GM19328 (cell line): Measurements from ENCODE around the gene PKHD1.

ENCODE experiments used
- ATAC-seq: cut with Tn5 transposase; IDR thresholded peaks from one replicate; pipeline ENCODE4 v1.9.1; 2021; ENCODE audit warnings: mild to moderate bottlenecking, moderate library complexity; ENCODE audit not compliant: unreplicated experiment

The PKHD1 gene, protein sequence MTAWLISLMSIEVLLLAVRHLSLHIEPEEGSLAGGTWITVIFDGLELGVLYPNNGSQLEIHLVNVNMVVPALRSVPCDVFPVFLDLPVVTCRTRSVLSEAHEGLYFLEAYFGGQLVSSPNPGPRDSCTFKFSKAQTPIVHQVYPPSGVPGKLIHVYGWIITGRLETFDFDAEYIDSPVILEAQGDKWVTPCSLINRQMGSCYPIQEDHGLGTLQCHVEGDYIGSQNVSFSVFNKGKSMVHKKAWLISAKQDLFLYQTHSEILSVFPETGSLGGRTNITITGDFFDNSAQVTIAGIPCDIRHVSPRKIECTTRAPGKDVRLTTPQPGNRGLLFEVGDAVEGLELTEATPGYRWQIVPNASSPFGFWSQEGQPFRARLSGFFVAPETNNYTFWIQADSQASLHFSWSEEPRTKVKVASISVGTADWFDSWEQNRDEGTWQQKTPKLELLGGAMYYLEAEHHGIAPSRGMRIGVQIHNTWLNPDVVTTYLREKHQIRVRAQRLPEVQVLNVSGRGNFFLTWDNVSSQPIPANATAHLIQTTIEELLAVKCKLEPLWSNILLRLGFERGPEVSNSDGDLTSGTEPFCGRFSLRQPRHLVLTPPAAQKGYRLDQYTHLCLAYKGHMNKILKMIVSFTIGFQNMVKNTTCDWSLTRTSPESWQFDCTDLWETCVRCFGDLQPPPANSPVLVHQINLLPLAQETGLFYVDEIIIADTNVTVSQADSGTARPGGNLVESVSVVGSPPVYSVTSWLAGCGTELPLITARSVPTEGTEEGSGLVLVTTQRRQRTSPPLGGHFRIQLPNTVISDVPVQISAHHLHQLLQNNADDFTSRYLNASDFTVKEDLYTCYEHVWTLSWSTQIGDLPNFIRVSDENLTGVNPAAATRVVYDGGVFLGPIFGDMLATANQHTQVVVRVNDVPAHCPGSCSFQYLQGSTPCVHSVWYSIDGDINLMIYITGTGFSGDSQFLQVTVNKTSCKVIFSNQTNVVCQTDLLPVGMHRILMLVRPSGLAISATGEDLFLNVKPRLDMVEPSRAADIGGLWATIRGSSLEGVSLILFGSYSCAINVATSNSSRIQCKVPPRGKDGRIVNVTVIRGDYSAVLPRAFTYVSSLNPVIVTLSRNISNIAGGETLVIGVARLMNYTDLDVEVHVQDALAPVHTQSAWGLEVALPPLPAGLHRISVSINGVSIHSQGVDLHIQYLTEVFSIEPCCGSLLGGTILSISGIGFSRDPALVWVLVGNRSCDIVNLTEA (N-terminal part only)

DNA sequence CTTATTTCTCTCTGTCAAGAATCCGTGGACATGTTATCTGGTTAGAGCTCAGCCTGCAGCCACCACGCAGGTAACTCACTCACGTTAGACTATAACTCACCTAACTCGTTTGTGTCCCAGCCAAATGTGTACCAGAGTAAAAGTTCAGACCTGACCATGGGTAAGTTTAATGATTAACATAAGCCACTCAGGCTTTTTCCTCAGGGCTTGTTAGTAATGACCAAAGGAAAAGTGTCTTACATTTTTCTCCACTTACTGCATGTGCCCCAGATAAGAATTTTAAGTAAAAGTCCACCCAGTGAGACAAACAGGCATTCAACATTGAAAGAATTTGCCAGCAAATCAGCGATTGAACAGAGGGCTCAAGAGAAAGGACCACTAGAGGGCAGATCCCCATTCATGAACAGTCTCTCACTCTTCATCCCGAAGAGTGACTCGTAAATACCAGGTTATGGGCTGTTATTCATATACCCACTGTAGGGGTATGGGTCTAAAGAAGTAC, at the start of gene PKHD1:
PKHD1 (minus strand) TSS at position 116 of the 502 bp plus-strand sequence. CDS start 2,680 bp downstream, outside the sequence.
- ATAC-seq, result no peak

DNA sequence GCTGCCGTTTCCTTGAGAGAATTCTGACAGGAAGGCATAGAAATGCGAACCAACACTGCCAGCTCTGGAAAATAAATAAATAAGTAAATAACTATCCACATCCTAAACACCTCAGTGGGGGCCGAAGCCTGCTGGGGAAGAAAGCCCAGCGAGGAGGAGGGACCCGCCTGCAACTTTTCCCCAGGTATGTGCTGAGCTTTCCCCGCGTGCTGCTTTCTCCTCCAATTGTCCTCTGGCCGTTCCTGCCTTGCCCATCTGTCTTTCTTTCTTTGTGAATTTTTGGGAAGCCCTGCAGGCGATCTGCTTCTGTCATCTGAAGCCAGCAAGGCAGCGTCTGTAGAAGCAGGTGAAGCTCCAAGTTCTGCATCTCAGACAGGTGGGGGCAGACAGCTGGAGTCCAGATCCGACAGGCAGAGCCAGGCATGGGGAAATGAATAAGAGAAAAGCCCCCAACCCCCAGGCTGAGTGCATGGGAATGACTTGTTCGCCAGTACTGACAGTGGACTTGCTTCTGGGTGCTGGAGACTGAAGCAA, 49.6 kb upstream of the PKHD1 start:
- no peak for ATAC-seq

DNA sequence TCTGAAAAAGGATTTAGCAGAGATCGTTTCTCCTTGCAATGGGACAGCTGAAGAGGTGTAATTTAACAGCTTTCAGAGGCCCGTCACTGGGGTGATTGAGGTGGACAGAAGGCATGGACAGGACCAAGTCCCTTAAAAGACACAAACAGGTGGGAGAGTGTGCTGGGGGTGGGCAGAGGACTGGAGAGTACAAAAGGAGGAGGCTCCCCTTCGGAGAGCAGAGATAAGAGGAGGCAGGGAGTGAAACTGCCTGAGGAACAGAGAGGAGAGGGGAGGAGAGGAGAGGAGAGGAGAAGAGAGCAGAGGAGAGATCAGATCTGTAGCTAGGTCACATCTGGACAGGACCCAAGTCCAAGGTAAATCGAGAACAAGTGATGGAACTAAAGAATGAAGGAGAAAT, 48.6 kb upstream of the PKHD1 start:
- ATAC-seq, result no peak

DNA sequence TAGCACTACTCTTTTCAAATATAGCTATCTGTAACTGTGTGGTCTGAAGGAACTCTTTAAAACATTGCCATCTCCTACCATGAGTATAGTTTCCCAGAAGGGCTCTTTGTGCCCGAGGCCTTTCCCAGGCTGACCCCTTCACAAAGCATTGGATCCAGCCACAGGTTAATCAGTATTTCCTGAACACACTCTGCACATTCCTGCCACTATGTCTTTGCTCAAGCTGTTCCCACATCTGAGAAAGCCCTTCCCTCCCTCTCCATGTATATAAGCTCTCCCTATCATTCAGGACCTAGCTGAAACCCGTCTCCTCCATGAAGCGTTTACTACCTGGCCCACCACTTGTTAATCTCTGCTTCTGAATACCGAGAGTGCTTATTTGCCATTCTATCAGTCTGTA, 47.8 kb upstream of the PKHD1 start:
- ATAC-seq, result no peak

DNA sequence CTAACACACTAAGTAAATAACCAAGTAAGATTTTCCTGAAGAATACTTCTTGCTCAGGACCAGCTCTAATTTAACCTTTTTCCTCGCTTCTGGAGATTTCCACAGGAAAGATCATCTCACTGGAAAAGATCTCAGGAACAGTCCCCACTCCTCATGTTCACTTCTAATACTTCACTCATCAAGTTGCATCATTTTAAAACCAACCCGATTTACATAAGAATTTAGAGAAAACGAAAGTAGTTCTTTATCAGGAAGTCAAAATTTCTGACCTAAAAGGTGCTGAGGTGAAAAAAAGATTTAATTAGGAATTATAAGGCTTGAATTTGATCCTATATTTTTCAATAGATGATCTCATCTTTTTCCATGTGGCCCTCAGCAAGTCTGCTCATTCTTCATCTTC, 46.6 kb upstream of the PKHD1 start:
- no peak for ATAC-seq

DNA sequence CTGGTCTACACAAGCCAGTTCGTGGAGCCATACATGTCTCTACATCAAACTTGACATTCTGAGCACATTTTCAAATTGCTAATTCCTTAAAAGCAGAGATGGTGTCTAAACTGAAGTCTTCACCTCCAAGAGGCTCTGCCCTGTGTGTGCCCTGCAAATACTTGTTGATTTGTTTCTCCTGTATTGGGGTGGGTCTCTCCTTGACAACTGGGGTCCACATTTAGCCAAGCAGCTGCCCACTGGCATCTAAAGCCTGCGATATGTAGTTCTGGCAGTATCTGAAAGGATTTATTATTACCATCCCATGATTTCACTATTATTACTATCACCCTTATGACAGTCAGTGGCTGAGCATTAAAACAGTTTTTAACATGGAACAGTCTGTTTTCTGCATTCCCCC, 45.9 kb upstream of the PKHD1 start:
- no peak for ATAC-seq

DNA sequence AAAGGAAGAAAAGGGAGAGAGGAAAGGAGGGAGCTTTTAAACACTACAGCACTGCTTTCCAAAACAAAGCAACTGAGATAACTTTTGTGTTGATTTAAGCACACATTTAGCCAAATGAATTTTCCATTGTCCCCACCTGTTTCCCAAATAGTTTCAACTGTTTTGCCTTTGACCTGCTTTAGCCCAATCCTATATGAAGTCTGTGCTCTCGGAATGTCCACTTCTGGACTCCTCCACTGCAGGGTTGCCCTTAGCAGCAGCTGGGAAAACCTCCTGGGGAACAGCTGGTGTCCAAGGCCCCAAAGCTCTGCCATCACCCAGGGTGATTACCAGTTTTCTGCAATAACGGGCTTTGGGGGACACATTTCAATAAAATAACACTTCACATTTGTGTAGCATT, 44.9 kb upstream of the PKHD1 start:
- no peak for ATAC-seq

DNA sequence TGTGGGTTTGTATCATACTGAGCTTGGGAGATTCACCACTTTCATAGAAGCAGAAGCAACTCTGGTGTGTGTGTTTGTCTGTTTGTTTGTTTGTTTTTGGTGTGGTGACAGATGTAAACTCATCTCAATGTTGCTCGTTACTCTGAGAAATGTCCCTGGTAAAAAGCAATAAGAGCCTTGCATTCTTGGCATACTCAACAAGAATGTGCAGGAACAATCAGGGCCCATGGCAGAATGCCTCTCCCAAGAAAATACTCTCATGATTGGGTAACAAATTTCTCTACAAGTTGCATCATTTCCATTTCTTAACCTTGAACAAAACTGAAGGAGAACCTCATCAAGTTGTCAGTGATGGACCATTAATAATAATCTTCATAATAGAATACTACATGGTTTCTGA, 43.0 kb upstream of the PKHD1 start:
- ATAC-seq, result no peak

DNA sequence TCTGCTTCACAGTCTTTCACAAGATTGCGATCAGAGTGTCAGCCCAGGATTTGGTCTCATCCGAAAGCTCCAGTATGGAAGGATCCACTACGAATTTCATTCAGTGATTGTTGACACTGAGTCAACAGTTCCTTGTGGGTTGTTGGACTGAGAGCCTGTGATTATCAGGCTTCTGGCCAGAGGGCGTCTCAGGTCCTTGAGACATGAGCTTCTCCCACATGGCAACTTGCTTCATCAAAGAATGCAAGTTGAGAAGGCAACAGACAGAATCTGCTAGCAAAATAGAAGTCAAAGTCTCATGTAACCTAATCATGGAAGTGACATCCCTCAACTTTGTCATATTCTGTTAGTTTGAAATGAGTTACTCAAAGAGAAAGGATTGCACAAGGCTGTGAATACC, 40.5 kb upstream of the PKHD1 start:
- ATAC-seq, result no peak

DNA sequence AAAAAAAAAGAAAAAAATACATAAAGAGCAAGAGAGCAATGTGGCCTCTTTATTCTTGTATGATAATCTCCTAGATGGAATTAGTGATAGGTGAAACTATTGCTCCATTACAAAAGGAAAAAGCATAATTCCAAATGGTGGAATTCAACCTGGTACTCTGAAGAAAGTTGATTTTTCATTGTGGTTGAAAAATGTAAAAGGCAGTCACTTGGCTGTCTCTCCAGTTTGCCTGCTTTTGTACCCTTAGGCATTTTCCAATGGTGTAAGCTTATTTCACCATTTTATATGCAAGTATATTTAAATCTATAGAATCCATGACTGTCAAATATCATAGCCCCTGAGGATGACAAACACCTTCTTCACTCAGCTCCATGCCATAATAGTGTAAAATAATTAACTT, 38.8 kb upstream of the PKHD1 start:
- no peak for ATAC-seq

DNA sequence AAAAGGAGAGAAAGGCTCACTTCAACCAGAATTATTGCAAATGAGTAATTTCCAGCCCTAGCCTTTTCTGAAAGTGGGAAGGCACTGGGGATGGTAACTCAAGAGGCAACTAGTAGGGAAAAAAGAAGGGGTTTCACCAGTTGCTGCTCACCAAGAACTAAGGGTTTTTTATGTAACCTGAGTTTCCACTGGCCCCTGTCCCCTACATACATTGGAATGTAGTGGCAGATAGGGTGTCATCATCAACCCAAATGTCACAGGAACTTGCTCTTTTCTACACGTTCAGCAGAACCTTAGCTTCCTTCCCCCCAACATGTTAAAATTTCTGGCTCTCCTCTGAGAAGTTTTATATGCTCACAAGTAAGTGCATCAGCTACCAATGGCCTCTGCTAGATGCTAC, 38.2 kb upstream of the PKHD1 start:
- no peak for ATAC-seq

DNA sequence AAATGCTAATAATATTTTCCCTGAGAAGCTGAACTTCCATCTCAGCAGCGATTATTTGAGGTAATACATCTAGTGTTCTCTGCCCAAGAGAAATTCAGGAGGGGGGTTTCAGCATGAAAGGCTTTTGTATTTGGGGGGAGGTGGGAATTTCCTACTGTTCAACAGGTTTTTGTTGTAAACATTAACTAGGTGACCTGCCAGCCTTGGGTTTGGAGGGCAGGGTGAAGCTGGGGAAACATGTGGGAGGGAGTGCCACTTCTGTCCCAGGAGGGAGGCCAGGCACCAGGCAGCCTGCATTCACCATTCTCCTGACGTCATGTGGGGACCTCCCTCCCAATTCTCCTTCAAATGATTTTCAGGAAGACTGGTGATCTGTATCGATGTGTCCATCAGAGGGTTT, 37.7 kb upstream of the PKHD1 start:
- ATAC-seq, result no peak

DNA sequence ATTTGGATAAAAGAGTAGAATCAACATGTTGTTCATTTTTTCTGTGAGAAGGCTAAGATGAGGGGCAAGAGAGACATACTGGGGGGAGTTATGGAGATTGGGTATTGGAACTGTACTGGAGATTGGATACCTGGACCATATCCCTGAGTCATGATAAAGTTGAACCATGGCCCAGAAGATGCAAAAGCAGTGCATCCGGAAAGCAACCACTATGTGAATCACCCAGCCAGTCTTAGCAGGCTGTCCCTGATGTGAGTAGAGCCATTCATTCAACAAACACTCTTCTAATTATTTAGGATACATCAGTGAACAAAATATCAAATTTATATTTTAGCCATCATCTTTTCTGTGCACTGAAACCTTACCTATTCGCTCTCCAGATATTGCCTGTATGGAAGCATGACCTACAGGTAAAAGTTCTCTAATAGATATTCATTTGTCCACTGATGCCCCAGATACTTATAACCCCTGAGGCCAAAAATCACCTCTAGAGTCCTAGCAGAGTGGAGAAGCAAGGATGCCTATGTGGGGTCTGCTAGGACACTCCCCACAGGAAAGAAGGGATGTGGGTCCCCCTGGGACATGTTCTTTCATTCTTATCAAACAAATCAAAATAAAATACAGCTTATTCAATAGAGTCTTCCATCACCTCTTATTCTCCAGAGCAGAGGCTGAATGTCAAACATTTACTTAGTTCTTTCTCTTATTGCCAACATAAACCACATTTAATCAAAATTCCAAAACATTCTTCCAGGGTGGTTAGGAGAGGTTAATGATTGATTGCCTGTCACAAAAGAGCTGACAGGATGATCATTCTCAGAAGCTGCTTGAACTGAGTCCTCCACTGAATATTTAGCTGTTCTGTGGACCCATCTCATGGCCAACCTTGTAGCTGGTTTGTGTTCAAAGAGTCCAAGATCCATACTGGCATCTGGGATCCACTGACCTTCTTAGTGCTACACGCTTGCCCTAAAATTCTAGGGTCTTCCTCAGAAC, 37.0 kb upstream of the PKHD1 start:
- no peak for ATAC-seq

DNA sequence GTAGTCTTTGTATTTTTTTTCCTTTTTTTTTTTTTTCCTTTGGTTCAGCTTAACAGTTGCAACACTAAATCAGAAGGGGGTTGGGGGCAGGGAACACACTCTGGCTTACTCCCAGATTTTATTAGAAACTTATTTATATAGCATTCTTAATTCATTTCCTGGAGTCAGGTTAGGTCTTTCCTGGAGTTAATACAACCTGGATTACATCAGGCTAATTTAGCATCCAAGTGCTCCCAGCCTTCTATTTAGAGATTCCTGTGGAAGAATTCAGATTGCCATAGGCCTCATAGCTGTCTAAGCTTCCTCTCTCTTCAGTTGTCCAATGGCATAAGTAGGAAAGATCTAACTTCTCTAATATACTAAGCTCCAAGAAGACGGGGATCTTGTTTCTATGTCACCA, 35.8 kb upstream of the PKHD1 start:
- no peak for ATAC-seq

DNA sequence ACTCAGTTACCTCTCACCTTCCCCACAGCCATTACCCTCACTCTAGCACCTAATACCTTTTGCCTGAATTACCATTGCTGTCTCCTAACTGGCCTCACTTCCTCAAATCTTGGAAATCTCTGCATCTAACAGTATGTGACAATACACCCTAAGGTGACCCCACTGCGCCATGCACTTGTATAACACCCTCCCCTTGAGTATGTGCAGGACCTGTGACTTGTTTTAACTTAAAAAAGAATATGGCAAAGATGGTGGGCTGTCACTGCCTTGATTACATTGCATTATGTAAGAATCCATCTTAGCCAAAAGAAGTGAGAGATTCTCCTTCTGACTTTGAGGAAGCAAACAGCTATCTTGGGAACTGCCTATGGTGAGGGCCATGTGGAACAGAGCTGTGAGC, 29.9 kb upstream of the PKHD1 start:
- ATAC-seq, result no peak

DNA sequence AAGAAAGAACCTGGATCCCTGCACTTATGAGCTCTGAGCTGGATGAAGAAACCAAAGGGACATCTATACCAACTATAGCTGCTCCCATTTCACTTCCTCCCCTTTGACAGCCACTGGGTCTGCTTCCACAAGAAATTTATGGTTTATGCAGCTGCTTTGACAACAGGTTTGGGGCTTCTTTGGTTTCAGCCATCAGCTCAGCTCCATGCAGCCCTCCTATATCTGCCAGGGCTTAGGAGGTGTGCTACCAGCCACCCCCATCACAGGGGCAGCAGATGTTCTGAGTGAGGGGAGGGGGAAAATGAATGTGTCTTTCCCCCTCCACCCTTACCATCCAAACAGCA, 29.2 kb upstream of the PKHD1 start:
- no peak for ATAC-seq

DNA sequence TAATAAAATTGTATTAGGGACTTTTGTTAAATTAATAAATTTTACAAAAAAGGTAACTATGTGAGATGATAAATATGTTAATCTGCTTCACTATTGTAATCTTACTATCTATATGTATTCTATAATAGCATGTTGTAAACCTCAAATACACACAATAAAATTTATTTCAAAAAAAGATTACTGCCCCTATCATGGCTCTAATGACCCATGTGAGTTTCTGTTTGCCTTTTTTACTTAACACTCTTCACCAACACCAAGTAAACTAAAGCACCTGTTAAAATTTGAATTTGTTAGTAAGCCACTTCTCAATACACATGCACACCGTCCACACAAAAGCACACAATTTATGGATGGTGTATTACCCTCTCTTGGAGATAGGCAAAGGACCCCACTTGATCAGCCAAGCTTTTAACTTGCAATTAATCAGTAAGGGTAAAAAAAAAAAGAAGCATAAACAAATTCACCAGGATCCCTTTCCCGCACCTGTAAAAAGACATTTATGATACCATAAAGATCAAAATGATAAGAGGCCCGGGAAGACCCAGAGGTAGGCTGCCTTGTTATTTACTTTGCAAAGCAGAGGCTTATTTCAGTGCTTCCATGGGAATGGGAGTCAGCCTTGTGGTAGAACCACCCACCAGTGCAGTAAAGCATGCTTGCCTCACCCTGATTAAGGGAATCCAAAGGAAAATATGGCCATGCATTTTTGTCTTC, 28.6 kb upstream of the PKHD1 start:
- no peak for ATAC-seq

DNA sequence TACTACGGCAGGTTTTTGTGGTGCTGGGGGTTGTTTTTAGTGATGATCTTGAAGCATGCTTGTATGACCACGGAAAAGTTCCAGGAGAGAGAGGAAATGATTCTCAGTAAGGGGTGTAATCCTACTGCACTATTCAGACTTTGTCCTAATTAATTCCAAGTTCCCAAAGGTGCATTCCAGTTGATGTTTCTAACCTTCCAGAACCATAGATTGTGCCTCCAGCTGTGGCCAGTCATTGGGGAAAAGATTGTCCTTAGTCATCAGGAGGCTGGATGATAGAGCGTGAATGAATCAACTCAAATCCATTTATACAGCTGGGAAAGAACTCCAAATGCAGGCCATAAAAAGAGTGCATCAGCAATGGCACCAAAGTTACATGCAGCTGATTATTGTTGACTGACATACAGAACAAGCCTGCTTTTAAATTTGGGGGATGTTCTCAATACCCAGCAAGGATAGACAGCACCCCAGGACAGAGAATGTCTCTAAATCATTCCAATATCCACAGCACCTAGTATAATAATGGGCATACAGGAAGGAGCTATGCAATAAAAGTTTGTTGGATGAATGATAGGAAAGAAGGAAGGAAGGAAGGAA, 27.8 kb upstream of the PKHD1 start:
- ATAC-seq, result no peak

DNA sequence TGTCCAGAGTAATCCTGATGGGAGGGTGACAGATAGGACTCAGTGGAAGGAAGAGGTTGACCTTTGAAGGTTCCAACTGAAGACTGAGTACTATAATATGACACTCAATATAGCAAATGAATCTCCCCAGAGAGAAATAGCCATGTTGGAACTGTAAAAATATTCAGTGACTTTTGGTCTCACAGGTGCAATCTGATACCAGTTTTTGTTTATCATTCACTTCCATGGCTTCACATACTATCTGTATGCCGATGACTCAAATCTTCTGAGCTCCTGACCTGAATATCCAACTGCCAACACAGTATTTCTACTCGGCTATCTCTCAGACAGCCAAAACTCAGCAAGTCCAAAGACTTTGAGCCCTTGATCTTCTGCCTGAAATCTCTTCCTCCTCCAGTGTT, 21.8 kb upstream of the PKHD1 start:
- no peak for ATAC-seq
